Heart left ventricle (tissue), 16 donors: ENCODE data around the gene MXRA8. TPM values are rescaled to one million over a fixed set of nuclear protein-coding genes. Genes with fewer than 3 reads are reported as not detected.
A peak's percentile ranks its signal among the peaks of the same experiment; 100 is the strongest.

ENCODE experiments used
- ATAC-seq, 4 donors: fragments of 200-7000 bp; cut with Tn5 transposase; one replicate each; pipeline ENCODE4 v1.9.1; 2020 to 2022; ENCODE audit warnings: moderate library complexity in 4 of 4, mild to moderate bottlenecking in 3 of 4, moderate number of reproducible peaks in 1 of 4
- DNase-seq, 5 donors: peaks; one replicate each; pipeline ENCODE4 v3.0.0-alpha.2; 2020
- H3K27ac ChIP-seq, 12 donors: fragments of 200-600 bp; sonication (generic) in 4 of 12; one replicate each; pipeline versions ENCODE4 v1.5.0 to v1.8.0; 2016 to 2022; ENCODE audit warnings: mild to moderate bottlenecking in 2 of 12
- H3K27me3 ChIP-seq, 9 donors: fragments of 200-600 bp; sonication (generic) in 2 of 9; one replicate each; pipeline versions ENCODE4 v1.5.1 to v1.8.0; 2016 to 2022; ENCODE audit warnings: mild to moderate bottlenecking in 3 of 9
- H3K36me3 ChIP-seq, 9 donors: fragments of 200-600 bp; sonication (generic) in 2 of 9; one replicate each; pipeline versions ENCODE4 v1.5.0 to v1.8.0; 2018 to 2022; ENCODE audit warnings: mild to moderate bottlenecking in 2 of 9
- H3K4me1 ChIP-seq, 12 donors: fragments of 200-600 bp; sonication (generic) in 4 of 12; one replicate each; pipeline versions ENCODE4 v1.5.0 to v1.8.0; 2016 to 2022; ENCODE audit warnings: mild to moderate bottlenecking in 3 of 12
- H3K4me3 ChIP-seq, 12 donors: fragments of 200-600 bp; sonication (generic) in 4 of 12; one replicate each; pipeline versions ENCODE4 v1.5.0 to v1.8.0; 2017 to 2022; ENCODE audit warnings: mild to moderate bottlenecking in 9 of 12, moderate library complexity in 4 of 12
- H3K9me3 ChIP-seq, 12 donors: fragments of 200-600 bp; sonication (generic) in 4 of 12; one replicate each; pipeline versions ENCODE4 v1.5.0 to v1.8.0; 2016 to 2022; ENCODE audit warnings: mild to moderate bottlenecking in 1 of 12
- CTCF ChIP-seq, 12 donors: fragments of 200-600 bp; sonication (generic) in 4 of 12; IDR thresholded peaks; one replicate each; pipeline versions ENCODE4 v1.5.0 to v1.8.0; 2018 to 2022; ENCODE audit warnings: antibody characterized with exemption in 12 of 12, mild to moderate bottlenecking in 5 of 12
- POLR2A ChIP-seq, 2 donors: fragments of 450-650 bp; IDR thresholded peaks; one replicate each; pipeline ENCODE4 v1.6.1; 2017; ENCODE audit warnings: antibody characterized with exemption in 2 of 2, mild to moderate bottlenecking in 2 of 2, moderate library complexity in 2 of 2
- WGBS, 4 donors: extraction: QIAGEN DNeasy Blood & Tissue Kit in 2 of 4; methylation state at CpG; one replicate each; pipeline versions ENCODE4 v1.1.5 to v1.1.7; 2013 to 2018; 5-methylcytosine and 5-hydroxymethylcytosine counted together
- intact Hi-C, 10 donors: fragments of 100-400 bp; cut with DNase I; formaldehyde crosslinking; loops; one replicate each; pipeline versions ENCODE4 v1.11.1 to v1.14.2; 2022
- polyA plus RNA-seq, 2 donors: library from polyadenylated mRNA; stranded (reverse); fragments of 200-250 nt; gene quantifications; one replicate each; pipeline ENCODE4 v1.2.3, GENCODE V29; 2013
- total RNA-seq, 9 donors: library from RNA; depleted of rRNA in 2 of 9; stranded (reverse); fragments of >200 nt in 2 of 9; fragmentation: NEBNext Ultra II Directional in 3 of 9; extraction: Animal tissue kit (Norgen Biotek cat#: 25700) in 3 of 9; gene quantifications; one replicate each; pipeline versions ENCODE4 v1.1.0 to v1.2.4, GENCODE V29; 2016 to 2023
- donor health status: ischemic (EF 13 %, LVEDD 7.1; RV severe dilation, severe dysfunction).
- donor health status: healthy with polysubstance abuse.
- donor health status: DM: no; HTN: yes; CAD: no.
- donor health status: DM: no; HTN: no; CAD: no.
- donor health status: ischemic (EF 25% LVEDD 6.9; RV normal size, moderate dysfunction).
- donor health status: ischemic (EF 25% LVEDD 5.7; RV mildly dilated, moderate dysfunction).
- donor health status: healthy.
- donor health status: DM: yes; HTN: yes; CAD: no.
- donor health status: ischemic (EF 35%, LVEDD 5.7; RV mildly dilated, moderate dysfunction).
- donor health status: nonischemic (EF 11% LVEDD 7.7; RV severe dilation, severe dysfunction).
- donor health status: DM: yes; HTN: yes; CAD: no.
- donor health status: PGD.
- donor health status: ischemic (EF 29% LVEDD 5.4; RV normal size, mild dysfunction).
- donor health status: nonischemic (EF 23%, LVEDD 6.1; RV moderate dilation, normal function).

MXRA8 gene
- total and polyA plus RNA-seq, 11 donors: 10.5 to 49.3 (median 19.5) TPM

DNA sequence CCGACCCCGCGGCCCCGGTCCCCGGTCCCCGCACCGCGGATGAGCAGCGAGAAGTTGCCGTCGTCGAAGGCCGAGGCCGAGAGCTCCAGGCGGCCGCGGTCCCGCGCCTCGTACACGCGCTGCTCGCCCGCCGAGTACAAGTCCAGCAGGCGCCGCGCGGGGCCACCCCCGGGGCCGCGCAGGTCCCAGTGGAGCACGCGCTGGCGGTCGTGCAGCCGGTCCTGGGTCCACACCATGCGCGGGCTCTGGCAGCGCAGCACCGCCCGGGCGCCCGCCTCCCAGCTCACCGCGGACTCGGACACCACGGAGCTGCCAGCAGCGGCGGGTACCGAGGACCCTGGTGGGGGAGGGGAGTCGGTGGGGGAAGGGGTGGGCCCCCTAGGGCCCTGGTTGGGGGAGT lies 2.9 kb downstream of the MXRA8 start:
- intact Hi-C loops: no loop called here
- peak overlapping the region in 5 of 12 donors; percentile 34 to 91 (median 38) for H3K27ac ChIP-seq
- peaks cover 4 to 58% (median 22%) of the 10 kb centered on the region in 9 donors for H3K27me3 ChIP-seq
- no peak for ATAC-seq
- 0 to 3% (median 2%) methylated on average over 12 to 52 of the region's 52 CpGs for WGBS, 4 donors
- peaks cover 0 to 58% (median 37%) of the 10 kb centered on the region in 12 donors for H3K4me1 ChIP-seq
- H3K4me3 ChIP-seq: peak overlapping the region in 11 of 12 donors; percentile 11 to 80 (median 38)
- peaks cover 0 to 24% (median 0%) of the 10 kb centered on the region in 9 donors for H3K36me3 ChIP-seq
- DNase-seq: peak in 1 of 5 donors; percentile 62
- TF ChIP-seq POLR2A (IDR thresholded peaks at IDR 0.05) (no peak), CTCF (IDR thresholded peaks at IDR 0.05) (no peak)
- no peaks in the 10 kb centered on the region for H3K9me3 ChIP-seq

GRCh38 chr1:1354271-1355247 lies 3.8 kb downstream of the MXRA8 start:
- peaks cover 4 to 58% (median 22%) of the 10 kb centered on the region in 9 donors for H3K27me3 ChIP-seq
- intact Hi-C loops: no loop called here
- peak overlapping the region in 7 of 12 donors; percentile 5 to 80 (median 38) for H3K4me3 ChIP-seq
- WGBS, 4 donors: 23 to 47% (median 32%) methylated on average over 23 to 116 of the region's 116 CpGs
- peak overlapping the region in 4 of 12 donors; percentile 34 to 91 (median 44) for H3K27ac ChIP-seq
- H3K9me3 ChIP-seq: no peaks in the 10 kb centered on the region
- DNase-seq: peak in 1 of 5 donors; percentile 29
- ATAC-seq: no peak
- peaks cover 0 to 24% (median 0%) of the 10 kb centered on the region in 9 donors for H3K36me3 ChIP-seq
- no peak for TF ChIP-seq POLR2A (IDR thresholded peaks at IDR 0.05)
- no peak for TF ChIP-seq CTCF (IDR thresholded peaks at IDR 0.05)
- H3K4me1 ChIP-seq: peaks cover 0 to 55% (median 36%) of the 10 kb centered on the region in 12 donors

GRCh38 chr1:1353389-1354151 lies 4.8 kb downstream of the MXRA8 start:
- peak overlapping the region in 3 of 12 donors; percentile 6 to 80 (median 7) for H3K4me3 ChIP-seq
- H3K36me3 ChIP-seq: peaks cover 0 to 24% (median 0%) of the 10 kb centered on the region in 9 donors
- peaks cover 0 to 57% (median 33%) of the 10 kb centered on the region in 12 donors for H3K4me1 ChIP-seq
- peaks cover 4 to 52% (median 22%) of the 10 kb centered on the region in 9 donors for H3K27me3 ChIP-seq
- TF ChIP-seq POLR2A (IDR thresholded peaks at IDR 0.05): no peak
- TF ChIP-seq CTCF (IDR thresholded peaks at IDR 0.05): no peak
- no peaks in the 10 kb centered on the region for H3K9me3 ChIP-seq
- H3K27ac ChIP-seq: peak overlapping the region in 2 of 12 donors; percentile 48 to 66
- intact Hi-C loops: no loop called here
- 28 to 44% (median 41%) methylated on average over 14 to 28 of the region's 28 CpGs for WGBS, 4 donors
- no peak for DNase-seq
- no peak for ATAC-seq
